DOHH2 (cell line): ENCODE measurements around the gene SLC5A12.

ENCODE experiments used
- H3F3A ChIP-seq: fragments of 200-600 bp; sonication (generic), shearing (Covaris generic); 2 replicates; pipeline ENCODE4 v1.6.0; 2016; ENCODE audit warnings: antibody characterized with exemption, mild to moderate bottlenecking; ENCODE audit not compliant: control insufficient read depth, insufficient read depth
- H3K27ac ChIP-seq: fragments of 200-600 bp; sonication (generic); 2 replicates; pipeline ENCODE4 v1.5.1; 2014; ENCODE audit warnings: low read depth, mild to moderate bottlenecking, low read length, moderate library complexity
- H3K27me3 ChIP-seq: fragments of 200-600 bp; sonication (generic); 2 replicates; pipeline ENCODE4 v1.6.1; 2014; ENCODE audit warnings: mild to moderate bottlenecking, low read length, mixed read lengths; ENCODE audit not compliant: control insufficient read depth
- H3K36me3 ChIP-seq: fragments of 200-600 bp; sonication (generic); 2 replicates; pipeline ENCODE4 v1.6.1; 2014; ENCODE audit warnings: mild to moderate bottlenecking, low read length, moderate library complexity, mixed read lengths; ENCODE audit not compliant: control insufficient read depth
- H3K4me1 ChIP-seq: fragments of 200-600 bp; sonication (generic); 2 replicates; pipeline ENCODE4 v1.6.1; 2014; ENCODE audit warnings: mild to moderate bottlenecking, low read length, mixed read lengths; ENCODE audit not compliant: control insufficient read depth
- H3K4me2 ChIP-seq: fragments of 200-600 bp; sonication (generic); 2 replicates; pipeline ENCODE4 v1.6.0; 2014; ENCODE audit warnings: mild to moderate bottlenecking, low read length, moderate library complexity
- H3K4me3 ChIP-seq: fragments of 200-600 bp; sonication (generic); 2 replicates; pipeline ENCODE4 v1.5.1; 2014; ENCODE audit warnings: mild to moderate bottlenecking, low read length, mixed read lengths
- H3K79me2 ChIP-seq: fragments of 200-600 bp; sonication (generic); 2 replicates; pipeline ENCODE4 v1.6.1; 2014; ENCODE audit warnings: mild to moderate bottlenecking, low read length, mixed read lengths; ENCODE audit not compliant: control insufficient read depth
- H3K9me2 ChIP-seq: fragments of 200-600 bp; sonication (generic); replicated peaks from 2 replicates; pipeline ENCODE4 v1.6.1; 2014; ENCODE audit warnings: mild to moderate bottlenecking, low read length, mixed read lengths; ENCODE audit not compliant: control insufficient read depth
- H3K9me3 ChIP-seq: fragments of 200-600 bp; sonication (generic); 2 replicates; pipeline ENCODE4 v1.6.1; 2014; ENCODE audit warnings: antibody characterized with exemption, low read length, mixed read lengths; ENCODE audit not compliant: control insufficient read depth, insufficient read depth
- H4K20me1 ChIP-seq: fragments of 200-600 bp; sonication (generic); 2 replicates; pipeline ENCODE4 v1.6.0; 2014; ENCODE audit warnings: low read depth, mild to moderate bottlenecking, antibody characterized with exemption, low read length, moderate library complexity; ENCODE audit not compliant: control insufficient read depth, insufficient read depth
- EZH2phosphoT487 ChIP-seq: fragments of 200-600 bp; sonication (generic); IDR thresholded peaks from 2 replicates; pipeline ENCODE4 v1.6.1; 2017; ENCODE audit warnings: borderline replicate concordance, mild to moderate bottlenecking, antibody characterized with exemption, low read length, moderate library complexity, mixed read lengths
- TF ChIP-seq, protein P1 (sequence below): fragments of 200-600 bp; sonication (generic); IDR thresholded peaks from one replicate; pipeline ENCODE4 v1.5.1; 2014; ENCODE audit warnings: antibody characterized with exemption, mild to moderate bottlenecking, low read depth, low read length; ENCODE audit not compliant: poor library complexity, severe bottlenecking

Gene SLC5A12

GRCh38 chr11:26665036-26665435, 56.8 kb downstream of the SLC5A12 start:
- Histone ChIP-seq H3K27ac (no peak overlapping the region), H3K4me3 (no peak overlapping the region), H3K27me3 (no peaks in the 10 kb centered on the region), H3K4me1 (no peaks in the 10 kb centered on the region), H3K9me3 (no peaks in the 10 kb centered on the region), H3K9me2 (no peaks in the 10 kb centered on the region), H3F3A (no peaks in the 10 kb centered on the region), H3K36me3 (no peaks in the 10 kb centered on the region), H3K4me2 (no peak overlapping the region), H3K79me2 (no peaks in the 10 kb centered on the region), H4K20me1 (no peaks in the 10 kb centered on the region)
- no peak for TF ChIP-seq EZH2phosphoT487
- TF ChIP-seq, protein P1, sequence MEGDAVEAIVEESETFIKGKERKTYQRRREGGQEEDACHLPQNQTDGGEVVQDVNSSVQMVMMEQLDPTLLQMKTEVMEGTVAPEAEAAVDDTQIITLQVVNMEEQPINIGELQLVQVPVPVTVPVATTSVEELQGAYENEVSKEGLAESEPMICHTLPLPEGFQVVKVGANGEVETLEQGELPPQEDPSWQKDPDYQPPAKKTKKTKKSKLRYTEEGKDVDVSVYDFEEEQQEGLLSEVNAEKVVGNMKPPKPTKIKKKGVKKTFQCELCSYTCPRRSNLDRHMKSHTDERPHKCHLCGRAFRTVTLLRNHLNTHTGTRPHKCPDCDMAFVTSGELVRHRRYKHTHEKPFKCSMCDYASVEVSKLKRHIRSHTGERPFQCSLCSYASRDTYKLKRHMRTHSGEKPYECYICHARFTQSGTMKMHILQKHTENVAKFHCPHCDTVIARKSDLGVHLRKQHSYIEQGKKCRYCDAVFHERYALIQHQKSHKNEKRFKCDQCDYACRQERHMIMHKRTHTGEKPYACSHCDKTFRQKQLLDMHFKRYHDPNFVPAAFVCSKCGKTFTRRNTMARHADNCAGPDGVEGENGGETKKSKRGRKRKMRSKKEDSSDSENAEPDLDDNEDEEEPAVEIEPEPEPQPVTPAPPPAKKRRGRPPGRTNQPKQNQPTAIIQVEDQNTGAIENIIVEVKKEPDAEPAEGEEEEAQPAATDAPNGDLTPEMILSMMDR = no peak

DNA sequence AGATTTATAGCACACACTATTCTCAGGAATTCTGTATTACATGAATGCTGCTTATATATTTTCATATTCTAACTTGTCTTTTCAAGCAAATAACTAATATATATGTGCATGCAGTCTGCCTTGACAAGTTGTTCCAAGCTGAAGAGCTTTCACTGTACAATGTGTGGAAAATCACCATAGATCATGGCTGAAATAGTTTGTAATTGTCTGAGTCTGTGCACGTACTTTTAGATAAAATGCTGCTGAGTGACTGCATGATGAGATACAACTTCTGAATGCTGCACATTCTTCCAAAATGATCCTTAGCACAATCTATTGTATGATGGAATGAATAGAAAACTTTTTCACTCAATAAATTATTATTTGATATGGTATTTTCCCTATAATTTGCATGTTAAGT, 58.9 kb downstream of the SLC5A12 start:
- Histone ChIP-seq H3K9me2 (no peaks in the 10 kb centered on the region), H3K79me2 (no peaks in the 10 kb centered on the region), H3K4me1 (no peaks in the 10 kb centered on the region), H3K4me3 (no peak overlapping the region), H3K4me2 (no peak overlapping the region), H3F3A (no peaks in the 10 kb centered on the region), H4K20me1 (no peaks in the 10 kb centered on the region), H3K36me3 (no peaks in the 10 kb centered on the region), H3K27me3 (no peaks in the 10 kb centered on the region), H3K9me3 (no peaks in the 10 kb centered on the region), H3K27ac (no peak overlapping the region)
- TF ChIP-seq, protein P1 = no peak
- TF ChIP-seq EZH2phosphoT487 = no peak

GRCh38 chr11:26655287-26655686, 66.6 kb downstream of the SLC5A12 start:
- H3K27ac ChIP-seq = no peak overlapping the region
- no peak overlapping the region for H3K4me2 ChIP-seq
- H3K4me3 ChIP-seq = no peak overlapping the region
- H3F3A ChIP-seq = no peaks in the 10 kb centered on the region
- no peak for TF ChIP-seq EZH2phosphoT487
- TF ChIP-seq, protein P1 = no peak
- H4K20me1 ChIP-seq = no peaks in the 10 kb centered on the region
- no peaks in the 10 kb centered on the region for H3K9me2 ChIP-seq
- 0 out of 2 replicates have a peak, but pooled peaks cover 3% of the 10 kb centered on the region for H3K27me3 ChIP-seq
- H3K36me3 ChIP-seq = no peaks in the 10 kb centered on the region
- H3K9me3 ChIP-seq = no peaks in the 10 kb centered on the region
- H3K4me1 ChIP-seq = no peaks in the 10 kb centered on the region
- no peaks in the 10 kb centered on the region for H3K79me2 ChIP-seq

DNA sequence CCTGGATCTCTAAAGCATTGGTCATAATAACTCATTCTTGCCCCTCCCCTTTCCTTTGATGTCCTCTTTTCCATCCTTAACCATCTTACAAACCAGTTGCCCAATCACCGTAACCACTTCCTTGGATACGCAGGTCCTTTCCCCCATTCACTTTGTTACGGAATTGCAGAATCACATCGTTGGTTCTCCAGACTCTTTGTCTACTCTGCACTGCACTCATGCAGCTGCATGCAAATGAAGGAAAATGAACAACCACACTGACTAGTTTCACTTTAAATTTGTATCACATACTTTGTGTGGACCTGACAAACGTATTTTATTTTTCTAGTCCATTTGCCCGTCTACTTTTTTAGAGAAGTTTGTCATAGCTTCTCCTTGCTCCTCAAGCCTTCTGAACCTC, 69.9 kb downstream of the SLC5A12 start:
- Histone ChIP-seq H3F3A (no peaks in the 10 kb centered on the region), H3K9me3 (no peaks in the 10 kb centered on the region), H3K4me3 (no peak overlapping the region), H3K79me2 (no peaks in the 10 kb centered on the region), H3K36me3 (no peaks in the 10 kb centered on the region), H3K4me1 (no peaks in the 10 kb centered on the region), H3K9me2 (no peaks in the 10 kb centered on the region), H3K27ac (no peak overlapping the region), H3K4me2 (no peak overlapping the region), H4K20me1 (no peaks in the 10 kb centered on the region), H3K27me3 (0 out of 2 replicates have a peak, but pooled peaks cover 3% of the 10 kb centered on the region)
- no peak for TF ChIP-seq EZH2phosphoT487
- TF ChIP-seq, protein P1 = no peak
